Neuron (in vitro differentiated cells): ENCODE results near the gene SPDYE18.
"Not testable (repeated sequence)": the region's sequence is repeated elsewhere in the genome, so short reads cannot be mapped to it uniquely, and the experiment has no call there.

Experiments
- H2AFZ ChIP-seq: one replicate; pipeline ENCODE4 v1.6.1; 2013; ENCODE audit warnings: low read depth, mild to moderate bottlenecking, inconsistent platforms, low read length, moderate library complexity
- H3K27me3 ChIP-seq: one replicate; pipeline ENCODE4 v1.6.1; 2013; ENCODE audit warnings: low read length; ENCODE audit not compliant: insufficient read depth
- H3K36me3 ChIP-seq: one replicate; pipeline ENCODE4 v1.6.1; 2013; ENCODE audit warnings: low read length; ENCODE audit not compliant: insufficient read depth
- H3K4me1 ChIP-seq: one replicate; pipeline ENCODE4 v1.6.1; 2013; ENCODE audit warnings: low read length; ENCODE audit not compliant: insufficient read depth
- H3K4me3 ChIP-seq: 2 replicates; pipeline ENCODE4 v1.5.1; 2013; ENCODE audit warnings: mild to moderate bottlenecking, low read length, moderate library complexity
- H3K9me3 ChIP-seq: one replicate; pipeline ENCODE4 v1.6.1; 2013; ENCODE audit warnings: low read length

Gene SPDYE18

GRCh38 chr7:77062557-77062956, at the start of gene SPDYE18:
Gene SPDYE18, minus strand, starts transcription at chr7:77062558. Its CDS starts 2,046 bp downstream, at chr7:77060512.
- H3K4me1 ChIP-seq, H3K36me3 ChIP-seq, H3K4me3 ChIP-seq, H3K9me3 ChIP-seq, H2AFZ ChIP-seq, H3K27me3 ChIP-seq: not testable (repeated sequence)

GRCh38 chr7:77108362-77108761, 46.0 kb upstream of the SPDYE18 start:
- not testable (repeated sequence) for H3K4me1 ChIP-seq, H3K36me3 ChIP-seq, H3K4me3 ChIP-seq, H3K27me3 ChIP-seq, H3K9me3 ChIP-seq, H2AFZ ChIP-seq

GRCh38 chr7:77107659-77108058, 45.3 kb upstream of the SPDYE18 start:
- H3K27me3 ChIP-seq, H3K4me1 ChIP-seq, H3K4me3 ChIP-seq, H3K36me3 ChIP-seq, H3K9me3 ChIP-seq, H2AFZ ChIP-seq: not testable (repeated sequence)

GRCh38 chr7:77105904-77106303, 43.5 kb upstream of the SPDYE18 start:
- H3K36me3 ChIP-seq, H3K4me3 ChIP-seq, H3K4me1 ChIP-seq, H3K27me3 ChIP-seq, H2AFZ ChIP-seq, H3K9me3 ChIP-seq: not testable (repeated sequence)

GRCh38 chr7:77102671-77103070, 40.3 kb upstream of the SPDYE18 start:
- not testable (repeated sequence) for H3K27me3 ChIP-seq, H3K36me3 ChIP-seq, H3K4me1 ChIP-seq, H3K4me3 ChIP-seq, H2AFZ ChIP-seq, H3K9me3 ChIP-seq

- H3K36me3 ChIP-seq, H3K27me3 ChIP-seq, H3K4me1 ChIP-seq, H3K9me3 ChIP-seq, H2AFZ ChIP-seq, H3K4me3 ChIP-seq: not testable (repeated sequence)
Measured at GRCh38 chr7:77101187-77101586, 38.8 kb upstream of the SPDYE18 start.

GRCh38 chr7:77100501-77100900, 38.1 kb upstream of the SPDYE18 start:
- not testable (repeated sequence) for H3K4me1 ChIP-seq, H3K27me3 ChIP-seq, H3K36me3 ChIP-seq, H3K9me3 ChIP-seq, H3K4me3 ChIP-seq, H2AFZ ChIP-seq

GRCh38 chr7:77092301-77092700, 29.9 kb upstream of the SPDYE18 start:
- H2AFZ ChIP-seq = not testable (repeated sequence)

GRCh38 chr7:77082192-77082591, 19.8 kb upstream of the SPDYE18 start:
- not testable (repeated sequence) for H3K9me3 ChIP-seq, H3K4me1 ChIP-seq, H2AFZ ChIP-seq, H3K36me3 ChIP-seq, H3K27me3 ChIP-seq, H3K4me3 ChIP-seq

More at GRCh38 chr7:77092301-77092700, 29.9 kb upstream of the SPDYE18 start:
- not testable (repeated sequence) for H3K4me3 ChIP-seq, H3K36me3 ChIP-seq, H3K27me3 ChIP-seq, H3K4me1 ChIP-seq, H3K9me3 ChIP-seq

GRCh38 chr7:77080236-77080635, 17.9 kb upstream of the SPDYE18 start:
- not testable (repeated sequence) for H3K27me3 ChIP-seq, H3K4me3 ChIP-seq, H3K4me1 ChIP-seq, H2AFZ ChIP-seq, H3K9me3 ChIP-seq, H3K36me3 ChIP-seq

- not testable (repeated sequence) for H3K4me3 ChIP-seq, H3K4me1 ChIP-seq, H3K9me3 ChIP-seq, H3K27me3 ChIP-seq, H3K36me3 ChIP-seq, H2AFZ ChIP-seq
Measured at GRCh38 chr7:77079624-77080023, 17.3 kb upstream of the SPDYE18 start.

GRCh38 chr7:77079112-77079511, 16.8 kb upstream of the SPDYE18 start:
- H2AFZ ChIP-seq, H3K27me3 ChIP-seq, H3K36me3 ChIP-seq, H3K4me1 ChIP-seq, H3K9me3 ChIP-seq, H3K4me3 ChIP-seq: not testable (repeated sequence)

- not testable (repeated sequence) for H3K36me3 ChIP-seq, H2AFZ ChIP-seq, H3K9me3 ChIP-seq, H3K27me3 ChIP-seq, H3K4me3 ChIP-seq, H3K4me1 ChIP-seq
Measured at GRCh38 chr7:77077060-77077459, 14.7 kb upstream of the SPDYE18 start.

GRCh38 chr7:77074786-77075396, 12.5 kb upstream of the SPDYE18 start:
- not testable (repeated sequence) for H3K4me1 ChIP-seq, H3K27me3 ChIP-seq, H3K36me3 ChIP-seq, H2AFZ ChIP-seq, H3K4me3 ChIP-seq, H3K9me3 ChIP-seq
